A375 (cell line): Measurements from ENCODE around the gene TMEM201. TPM values are rescaled to one million over a fixed set of nuclear protein-coding genes. Genes with fewer than 3 reads are reported as not detected.

Source experiments
- total RNA-seq: library from RNA; depleted of rRNA; stranded (reverse); fragments of >200 nt; shearing (Covaris generic); gene quantifications from 2 replicates; pipeline ENCODE4 v1.2.3, GENCODE V29; 2014; rRNA removed

The TMEM201 gene, protein sequence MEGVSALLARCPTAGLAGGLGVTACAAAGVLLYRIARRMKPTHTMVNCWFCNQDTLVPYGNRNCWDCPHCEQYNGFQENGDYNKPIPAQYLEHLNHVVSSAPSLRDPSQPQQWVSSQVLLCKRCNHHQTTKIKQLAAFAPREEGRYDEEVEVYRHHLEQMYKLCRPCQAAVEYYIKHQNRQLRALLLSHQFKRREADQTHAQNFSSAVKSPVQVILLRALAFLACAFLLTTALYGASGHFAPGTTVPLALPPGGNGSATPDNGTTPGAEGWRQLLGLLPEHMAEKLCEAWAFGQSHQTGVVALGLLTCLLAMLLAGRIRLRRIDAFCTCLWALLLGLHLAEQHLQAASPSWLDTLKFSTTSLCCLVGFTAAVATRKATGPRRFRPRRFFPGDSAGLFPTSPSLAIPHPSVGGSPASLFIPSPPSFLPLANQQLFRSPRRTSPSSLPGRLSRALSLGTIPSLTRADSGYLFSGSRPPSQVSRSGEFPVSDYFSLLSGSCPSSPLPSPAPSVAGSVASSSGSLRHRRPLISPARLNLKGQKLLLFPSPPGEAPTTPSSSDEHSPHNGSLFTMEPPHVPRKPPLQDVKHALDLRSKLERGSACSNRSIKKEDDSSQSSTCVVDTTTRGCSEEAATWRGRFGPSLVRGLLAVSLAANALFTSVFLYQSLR
- total RNA-seq: 16.3 and 19.8 TPM in 2 replicates

DNA sequence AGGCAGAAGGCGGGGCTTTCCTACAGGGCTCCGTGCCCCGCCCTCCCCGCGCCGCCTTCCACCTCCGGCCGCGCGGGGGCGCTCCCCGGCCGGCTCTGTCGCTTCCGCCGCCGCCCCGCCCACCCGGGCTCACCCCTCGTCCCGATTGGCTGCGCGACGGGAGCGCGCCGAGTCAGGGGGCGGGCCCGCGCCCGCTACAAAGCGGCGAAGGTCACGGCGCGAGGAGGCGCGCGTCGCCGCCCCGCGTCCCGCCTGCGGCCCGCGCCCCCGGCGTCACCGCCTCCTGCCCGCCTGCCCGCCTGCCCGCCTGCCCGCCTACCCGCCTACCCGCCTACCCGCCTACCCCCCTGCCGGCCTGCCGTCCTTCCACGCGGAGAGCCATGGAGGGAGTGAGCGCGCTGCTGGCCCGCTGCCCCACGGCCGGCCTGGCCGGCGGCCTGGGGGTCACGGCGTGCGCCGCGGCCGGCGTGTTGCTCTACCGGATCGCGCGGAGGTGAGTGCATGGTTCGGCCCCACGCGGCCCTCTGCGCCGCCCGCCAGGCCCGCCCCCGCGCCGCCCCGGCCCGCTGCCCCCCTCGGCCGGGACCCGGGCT is at the start of gene TMEM201:
TSS of gene TMEM201 (plus strand) at position 361 of the 593 bp plus-strand sequence. CDS start at position 381, 20 bp downstream.

DNA sequence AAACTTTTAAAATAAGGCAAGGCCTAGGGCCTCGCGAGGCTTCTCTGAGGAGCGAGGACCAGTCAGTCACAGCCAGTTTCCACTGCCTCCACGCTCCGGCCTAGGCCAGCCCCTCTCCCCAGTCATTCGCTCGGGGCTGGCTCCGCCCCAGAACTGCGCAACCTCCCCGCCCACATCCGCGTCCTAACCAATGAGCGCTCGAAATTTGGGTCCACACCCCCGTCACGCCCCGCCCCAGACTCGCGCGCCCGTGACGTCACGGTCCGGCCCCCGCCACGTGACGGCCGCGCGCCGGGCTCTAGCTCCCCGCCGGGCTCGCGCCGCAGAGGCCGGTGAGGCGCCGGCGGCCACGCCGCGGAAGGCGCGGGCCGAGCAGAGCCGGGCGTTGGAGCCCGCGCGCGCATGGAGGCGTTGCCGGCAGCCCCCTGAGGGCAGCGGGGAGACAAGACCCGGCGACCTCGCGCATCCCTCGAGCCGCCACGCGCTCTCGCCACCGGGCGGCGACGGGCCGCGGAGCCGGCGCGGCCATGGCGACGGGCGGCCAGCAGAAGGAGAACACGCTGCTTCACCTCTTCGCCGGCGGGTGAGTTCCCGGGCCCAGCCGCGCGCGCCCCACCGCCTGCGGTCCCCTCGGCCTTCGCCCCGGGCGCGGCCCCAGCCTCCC is 49.4 kb upstream of the TMEM201 start, which contains the start of gene SLC25A33:
TSS of gene SLC25A33 (plus strand) at position 301 of the 664 bp plus-strand sequence. CDS start at position 528, 227 bp downstream.

DNA sequence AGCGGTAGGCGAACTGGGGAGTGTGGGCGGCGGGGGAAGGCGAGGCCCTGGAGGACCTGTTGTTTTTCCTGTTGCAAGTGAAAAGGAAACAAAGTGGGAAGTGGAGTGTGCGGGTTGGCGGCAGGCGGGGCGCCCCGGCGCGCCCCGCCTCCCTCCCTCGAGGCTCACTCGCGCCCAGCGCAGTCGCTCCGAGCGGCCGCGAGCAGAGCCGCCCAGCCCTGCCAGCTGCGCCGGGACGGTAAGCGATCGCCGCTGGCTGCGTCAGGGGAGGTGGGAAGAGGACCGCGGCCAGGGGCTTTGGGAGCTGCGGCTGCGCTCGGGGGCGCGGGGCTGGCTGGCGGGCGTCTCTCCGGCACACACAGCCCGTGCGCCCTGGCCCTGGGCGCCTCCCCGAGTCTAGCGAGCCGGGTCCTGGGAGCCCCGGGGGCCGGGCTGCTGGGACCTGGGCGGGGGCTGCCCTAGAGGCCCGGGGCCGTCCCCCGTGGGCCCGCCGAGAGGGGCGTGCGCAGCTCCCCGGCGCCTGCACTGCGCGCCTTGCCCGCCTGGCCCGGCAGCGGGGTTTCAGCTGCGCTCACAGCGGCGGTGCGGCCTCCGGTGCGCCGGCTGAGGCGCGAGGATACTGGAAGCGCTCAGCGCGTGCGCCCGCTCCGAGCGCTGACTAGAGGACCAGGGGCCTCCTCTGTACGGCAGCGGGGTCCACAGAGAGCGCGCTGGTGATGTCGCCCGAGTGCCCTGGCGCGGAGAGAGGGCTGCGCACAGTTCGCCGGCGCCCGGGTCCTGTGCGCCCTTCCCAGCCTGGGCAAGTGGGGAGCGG is 63.1 kb downstream of the TMEM201 start, which contains the start of gene PIK3CD:
TSS of gene PIK3CD (plus strand) at position 167 of the 814 bp plus-strand sequence. CDS start 58,725 bp downstream, outside the sequence.

Other genes starting within 250 kb of the TMEM201 start
- 8.9 and 10.9 TPM in 2 replicates for gene SLC25A33, start 49.4 kb upstream of the TMEM201 start, total RNA-seq
- gene PIK3CD, start 62.8 kb downstream of the TMEM201 start, total RNA-seq: 8.9 and 10.8 TPM in 2 replicates
- 65.8 and 69.9 TPM in 2 replicates for gene CLSTN1, start 235.1 kb downstream of the TMEM201 start, total RNA-seq